ENCODE results near the gene HSPA12A. TPM values are rescaled to one million over a fixed set of nuclear protein-coding genes. Genes with fewer than 3 reads are reported as not detected.

The HSPA12A gene
- total RNA-seq, 4 donors from 2014 or later, result 9.6 to 26.6 (median 18.2) TPM

DNA sequence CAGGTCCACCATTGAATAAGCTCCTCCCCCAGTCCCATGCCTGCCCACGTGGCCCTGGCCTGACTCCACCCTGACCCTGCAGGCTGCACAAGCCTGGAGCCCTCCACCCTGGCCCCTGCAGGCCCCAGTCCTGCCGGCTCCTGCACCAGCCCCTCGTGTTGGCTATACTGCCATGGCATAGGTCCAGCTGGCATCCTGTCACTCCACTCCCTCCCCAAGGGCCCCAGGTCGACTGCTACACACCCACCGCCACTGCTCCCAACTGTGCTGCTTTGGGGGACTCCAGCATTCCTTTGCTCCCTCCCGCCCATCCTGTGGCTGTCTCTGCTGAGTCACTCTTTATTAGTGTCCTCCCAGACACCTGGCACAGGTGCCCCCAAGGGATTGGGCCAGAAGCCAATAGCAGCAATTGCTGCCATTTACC lies 32.4 kb upstream of the HSPA12A start:
- TF ChIP-seq POLR2AphosphoS5 (IDR thresholded peaks at IDR 0.05) (no peak), POLR2A (IDR thresholded peaks at IDR 0.05) (no peak), EP300 (IDR thresholded peaks at IDR 0.05) (no peak)
- TF ChIP-seq, protein P1, sequence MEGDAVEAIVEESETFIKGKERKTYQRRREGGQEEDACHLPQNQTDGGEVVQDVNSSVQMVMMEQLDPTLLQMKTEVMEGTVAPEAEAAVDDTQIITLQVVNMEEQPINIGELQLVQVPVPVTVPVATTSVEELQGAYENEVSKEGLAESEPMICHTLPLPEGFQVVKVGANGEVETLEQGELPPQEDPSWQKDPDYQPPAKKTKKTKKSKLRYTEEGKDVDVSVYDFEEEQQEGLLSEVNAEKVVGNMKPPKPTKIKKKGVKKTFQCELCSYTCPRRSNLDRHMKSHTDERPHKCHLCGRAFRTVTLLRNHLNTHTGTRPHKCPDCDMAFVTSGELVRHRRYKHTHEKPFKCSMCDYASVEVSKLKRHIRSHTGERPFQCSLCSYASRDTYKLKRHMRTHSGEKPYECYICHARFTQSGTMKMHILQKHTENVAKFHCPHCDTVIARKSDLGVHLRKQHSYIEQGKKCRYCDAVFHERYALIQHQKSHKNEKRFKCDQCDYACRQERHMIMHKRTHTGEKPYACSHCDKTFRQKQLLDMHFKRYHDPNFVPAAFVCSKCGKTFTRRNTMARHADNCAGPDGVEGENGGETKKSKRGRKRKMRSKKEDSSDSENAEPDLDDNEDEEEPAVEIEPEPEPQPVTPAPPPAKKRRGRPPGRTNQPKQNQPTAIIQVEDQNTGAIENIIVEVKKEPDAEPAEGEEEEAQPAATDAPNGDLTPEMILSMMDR (IDR thresholded peaks at IDR 0.05), result no peak
- WGBS, result 38% methylated on average over 5 of the region's 6 CpGs
- no peaks in the 10 kb centered on the region for H3K27me3 ChIP-seq
- H3K4me1 ChIP-seq, result peaks cover 17% of the 10 kb centered on the region
- no peak overlapping the region for H3K4me3 ChIP-seq
- no peaks in the 10 kb centered on the region for H3K9me3 ChIP-seq
- H3K36me3 ChIP-seq, result no peaks in the 10 kb centered on the region
- no peak overlapping the region for H3K27ac ChIP-seq
- peak; percentile 64 to 74 for DNase-seq (ENCODE audit: low spot score in 2 of 2)

DNA sequence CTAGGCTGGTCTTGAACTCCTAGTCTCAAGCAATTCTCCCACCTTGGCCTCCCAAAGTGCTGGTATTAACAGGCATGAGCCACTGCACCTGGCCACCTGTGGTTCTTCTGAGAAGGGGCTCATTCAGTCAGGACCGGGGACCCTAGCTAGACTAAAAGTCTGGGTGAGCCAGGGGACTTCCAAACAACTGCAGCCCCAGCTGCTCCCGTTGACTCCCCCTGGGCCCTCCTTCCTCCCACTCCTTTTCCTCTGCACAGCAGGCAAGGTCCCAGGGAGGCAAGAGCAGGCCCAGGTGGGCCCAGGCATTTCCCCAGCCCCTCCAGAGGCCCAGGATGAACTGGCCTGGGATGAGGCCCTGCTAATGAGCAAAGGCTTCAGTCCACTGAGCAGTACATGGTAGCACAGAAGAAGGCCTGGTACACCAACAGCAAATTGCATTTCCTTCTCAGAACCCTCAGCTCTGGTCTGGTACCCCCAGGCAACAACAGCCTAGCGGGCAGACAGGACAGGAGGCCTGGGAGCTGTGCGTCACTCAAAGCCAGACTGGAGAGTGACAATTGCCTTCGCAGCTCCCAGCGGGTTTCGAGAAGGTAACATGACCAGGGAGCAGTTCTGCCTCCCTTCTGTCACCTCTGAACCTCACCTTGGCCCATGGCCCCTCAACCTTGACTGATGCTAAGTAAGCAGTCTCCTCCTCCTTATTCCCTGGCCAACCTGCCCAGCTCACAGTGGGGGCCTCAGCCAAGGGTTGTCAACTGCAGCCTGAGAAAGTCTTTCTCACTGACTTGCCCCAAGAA lies 30.7 kb upstream of the HSPA12A start:
- Histone ChIP-seq H3K36me3 (no peaks in the 10 kb centered on the region), H3K4me3 (no peak overlapping the region), H3K27ac (no peak overlapping the region), H3K27me3 (no peaks in the 10 kb centered on the region), H3K4me1 (peaks cover 25% of the 10 kb centered on the region), H3K9me3 (no peaks in the 10 kb centered on the region)
- DNase-seq (ENCODE audit: low spot score in 2 of 2), result peak; percentile 41 to 65
- TF ChIP-seq EP300 (IDR thresholded peaks at IDR 0.05) (no peak), POLR2AphosphoS5 (IDR thresholded peaks at IDR 0.05) (no peak), POLR2A (IDR thresholded peaks at IDR 0.05) (no peak)
- TF ChIP-seq, protein P1 (IDR thresholded peaks at IDR 0.05), result no peak
- WGBS, result 85% methylated on average over 5 of the region's 7 CpGs

DNA sequence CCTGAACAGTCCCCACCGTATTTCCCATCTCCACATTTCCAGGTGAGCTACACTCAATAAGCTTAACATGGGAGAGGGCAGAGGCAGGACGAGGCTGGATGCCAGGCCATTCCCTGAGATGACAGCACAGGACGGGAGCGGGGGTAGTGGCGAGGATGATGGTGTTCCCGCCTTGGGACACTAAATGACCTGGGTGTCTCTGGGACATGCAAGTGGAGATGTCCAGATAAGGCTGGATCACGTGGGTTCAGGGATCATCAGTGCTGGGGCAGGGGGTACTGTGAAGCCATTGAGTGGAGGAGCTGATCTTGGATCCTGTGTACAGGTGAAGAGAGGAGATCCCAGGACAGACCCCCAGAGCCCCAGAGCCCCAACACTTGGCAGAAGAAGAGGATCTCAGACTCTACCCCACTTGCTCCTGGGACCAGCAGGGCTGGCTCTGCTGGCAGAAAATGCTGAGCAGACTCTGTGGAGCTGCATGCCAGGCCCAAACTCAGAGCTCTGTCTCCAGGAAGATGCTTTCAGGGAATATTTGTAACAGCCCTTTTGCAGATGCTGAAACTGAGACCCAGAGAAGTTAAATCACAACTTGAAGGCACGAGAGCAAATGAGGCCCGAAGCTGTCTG lies 29.7 kb upstream of the HSPA12A start:
- 73% methylated on average over 8 of the region's 9 CpGs for WGBS
- H3K4me1 ChIP-seq, result peaks cover 36% of the 10 kb centered on the region
- H3K4me3 ChIP-seq, result no peak overlapping the region
- no peak overlapping the region for H3K27ac ChIP-seq
- no peak for TF ChIP-seq POLR2AphosphoS5 (IDR thresholded peaks at IDR 0.05)
- TF ChIP-seq, protein P1 (IDR thresholded peaks at IDR 0.05), result no peak
- DNase-seq (ENCODE audit: low spot score in 2 of 2), result peak; percentile 66 to 68
- H3K36me3 ChIP-seq, result no peaks in the 10 kb centered on the region
- no peaks in the 10 kb centered on the region for H3K27me3 ChIP-seq
- no peaks in the 10 kb centered on the region for H3K9me3 ChIP-seq

DNA sequence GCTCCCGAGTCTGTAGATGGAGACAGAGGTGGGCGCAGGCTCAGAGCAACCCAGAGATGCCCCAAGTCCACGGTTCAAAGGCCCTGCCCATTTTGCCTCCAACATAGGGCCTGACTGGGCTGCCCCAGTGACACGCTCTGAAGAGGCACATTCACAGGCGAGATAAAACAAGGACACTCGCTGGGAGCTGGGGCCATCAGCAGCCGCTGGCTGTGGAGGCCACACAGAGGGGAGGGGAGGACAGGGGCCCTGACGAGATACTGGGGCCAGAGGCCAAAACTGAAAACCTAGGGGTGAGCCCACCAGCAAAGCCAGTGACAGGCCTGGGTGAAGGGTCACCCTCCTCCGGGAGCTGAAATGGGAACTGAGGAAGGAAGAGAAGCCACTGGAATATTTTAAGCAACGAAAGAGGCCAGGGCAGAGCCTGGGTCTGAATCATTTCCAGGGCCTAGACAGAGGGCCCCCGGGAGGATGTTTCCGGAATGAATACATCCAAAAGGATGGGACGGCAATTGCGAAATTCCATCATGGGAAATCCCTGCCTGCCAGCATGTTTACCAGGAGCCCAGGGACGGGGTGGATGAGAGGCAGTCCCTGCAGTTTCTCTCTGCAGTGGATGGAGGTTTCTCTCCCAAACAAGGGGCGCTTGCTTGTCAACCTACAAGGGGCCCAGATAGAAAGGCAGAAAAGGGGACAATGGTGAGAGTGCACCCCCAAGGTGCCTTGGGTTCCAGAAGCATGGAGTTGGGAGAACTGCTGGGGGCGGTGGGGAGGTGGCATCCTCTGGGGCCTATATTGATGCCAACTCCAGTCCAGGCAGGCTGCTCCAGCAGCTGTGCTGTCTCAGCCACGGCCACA lies 29.0 kb upstream of the HSPA12A start:
- H3K27ac ChIP-seq, result peak overlapping the region; percentile 47
- H3K4me1 ChIP-seq, result peaks cover 40% of the 10 kb centered on the region
- H3K4me3 ChIP-seq, result no peak overlapping the region
- no peaks in the 10 kb centered on the region for H3K9me3 ChIP-seq
- WGBS, result 47% methylated on average over 18 of the region's 18 CpGs
- TF ChIP-seq, protein P1 (IDR thresholded peaks at IDR 0.05), result no peak
- TF ChIP-seq POLR2AphosphoS5 (IDR thresholded peaks at IDR 0.05) (no peak), EP300 (IDR thresholded peaks at IDR 0.05) (no peak), POLR2A (IDR thresholded peaks at IDR 0.05) (no peak)
- H3K36me3 ChIP-seq, result no peaks in the 10 kb centered on the region
- H3K27me3 ChIP-seq, result no peaks in the 10 kb centered on the region
- peak in 1 of 2 donors; percentile 87 for DNase-seq (ENCODE audit: low spot score in 2 of 2)
